GM19463 (cell line): ENCODE data around the gene AGO3.

ENCODE experiments used
- ATAC-seq: cut with Tn5 transposase; IDR thresholded peaks from one replicate; pipeline ENCODE4 v1.9.1; 2021; ENCODE audit warnings: mild to moderate bottlenecking, moderate library complexity; ENCODE audit not compliant: unreplicated experiment

Gene AGO3

DNA sequence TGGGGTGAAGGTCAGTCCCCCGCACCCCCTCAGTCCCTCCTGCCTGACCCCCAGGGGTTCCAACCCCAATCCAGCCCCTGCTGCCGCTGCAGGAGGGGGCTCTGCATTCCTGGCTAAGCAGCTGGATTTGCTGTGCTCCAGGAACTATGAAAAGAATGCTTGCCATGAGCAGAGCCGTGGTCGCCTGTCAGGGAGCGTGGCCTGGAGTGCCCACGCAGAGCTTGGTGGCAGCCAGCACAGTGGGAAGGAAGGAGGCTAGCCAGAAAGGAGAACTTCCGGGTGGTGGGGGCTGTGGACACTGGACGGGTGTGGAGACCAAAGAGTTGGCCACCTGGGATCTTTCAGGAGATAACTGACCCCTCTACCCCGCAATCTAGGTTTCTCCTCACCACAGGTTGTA lies 188.6 kb downstream of the AGO3 start:
- ATAC-seq = no peak
